KG1 (cell line): ENCODE measurements around the gene ASB6.
"Not testable (repeated sequence)": the region's sequence is repeated elsewhere in the genome, so short reads cannot be mapped to it uniquely, and the experiment has no call there.

Experiments
- DNase-seq: peaks from one replicate; lab custom pipeline; 2025; lab: John Stamatoyannopoulos, UW

Gene ASB6

DNA sequence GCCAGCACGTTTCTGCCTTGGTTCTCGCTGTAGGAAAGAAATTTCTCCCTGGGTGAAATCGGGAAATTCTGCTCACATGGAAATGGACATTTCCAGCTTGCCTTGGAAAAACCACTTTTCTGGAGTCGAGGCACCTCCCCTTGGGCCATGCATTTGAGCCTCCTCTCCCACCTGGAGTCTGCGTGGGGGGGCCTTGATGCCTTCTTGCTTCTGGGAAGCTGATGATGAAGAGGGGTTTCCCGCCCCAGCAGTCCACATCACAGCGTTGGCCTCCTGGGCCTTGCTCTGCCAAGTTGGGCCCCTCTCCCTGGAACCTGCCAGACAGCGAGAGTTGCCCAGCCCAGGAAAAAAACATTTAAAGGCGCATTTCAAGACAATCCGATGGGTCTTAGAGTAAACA, 1.8 kb upstream of the ASB6 start:
- DNase-seq: no peak

DNA sequence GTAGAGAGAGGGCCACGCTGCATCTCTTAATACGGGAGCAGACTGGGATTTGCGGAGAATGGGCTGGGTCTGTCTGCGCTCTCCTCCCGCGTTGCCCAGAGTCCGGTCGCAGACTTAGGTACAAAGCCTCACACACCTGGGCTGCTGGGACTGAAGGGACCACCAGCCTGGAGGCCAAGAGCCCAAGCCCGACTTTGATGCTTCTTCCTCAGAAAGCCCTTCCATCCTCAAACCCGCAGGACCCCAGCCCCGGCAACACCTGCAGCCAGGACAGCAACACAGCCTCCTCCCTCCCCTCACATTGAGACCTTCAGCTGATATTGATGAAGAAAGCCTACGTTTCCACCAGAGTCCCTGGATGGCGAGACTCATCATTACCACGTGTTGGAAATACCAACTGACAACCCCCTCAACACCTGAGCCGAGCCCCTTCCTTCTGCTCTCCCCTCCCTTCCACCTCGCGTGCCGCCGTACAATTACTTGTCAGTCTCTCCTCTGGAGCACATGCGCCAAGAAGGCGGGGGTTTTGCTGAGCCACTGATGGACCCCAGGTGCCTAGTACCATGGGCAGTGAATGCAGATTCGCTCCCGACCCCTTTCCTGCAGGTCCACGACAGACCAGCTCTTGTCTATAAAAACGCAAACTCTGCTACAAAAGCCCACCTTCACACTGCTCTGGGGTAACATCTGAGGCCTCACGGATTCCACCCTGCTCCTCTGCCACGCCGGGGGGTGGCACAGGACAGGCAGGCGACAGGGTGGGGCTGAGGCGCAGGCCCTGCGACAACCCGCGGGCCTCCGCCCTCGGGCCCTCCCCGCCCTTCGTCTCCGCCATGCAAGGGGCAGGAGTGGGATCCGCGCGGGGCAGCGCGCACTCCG, 841 bp downstream of the ASB6 start:
- no peak for DNase-seq

DNA sequence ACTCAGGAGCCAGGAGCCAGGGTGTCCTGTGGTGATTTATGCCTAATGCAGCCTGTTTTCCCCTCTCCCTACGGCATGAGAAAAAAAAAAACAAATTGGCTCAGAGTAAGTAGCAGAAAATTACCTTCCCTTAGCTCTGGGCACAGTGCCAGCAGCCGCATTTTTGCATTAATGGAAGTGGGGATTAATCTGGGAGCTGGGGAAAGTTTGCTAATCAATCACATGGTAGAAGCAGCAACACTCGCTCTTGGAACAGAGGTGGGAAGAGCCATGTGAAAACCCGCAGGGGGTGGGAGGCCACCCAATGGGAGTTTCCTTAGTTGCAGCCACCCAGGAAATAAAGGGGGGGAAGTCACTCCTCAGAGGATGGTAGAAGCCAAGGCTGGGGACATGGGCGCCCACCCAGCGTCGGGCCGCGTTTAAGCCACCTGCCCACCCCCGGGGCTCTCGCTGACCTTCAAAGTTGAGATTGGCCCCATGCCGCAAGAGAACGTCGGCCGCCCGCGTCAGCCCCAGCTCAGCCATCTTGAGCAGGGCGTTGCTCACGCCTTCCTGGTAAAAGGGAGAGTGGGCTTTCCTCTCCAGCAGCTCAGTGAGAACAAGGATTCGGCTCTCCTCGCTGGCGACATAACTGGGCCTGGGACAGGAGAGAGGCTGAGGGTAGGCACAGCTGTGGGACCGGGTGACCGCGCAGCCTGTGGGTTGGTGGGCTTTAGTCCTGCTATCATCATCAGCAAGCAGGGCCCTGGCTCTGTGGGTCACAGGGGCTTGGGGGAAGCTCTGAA, 1.7 kb downstream of the ASB6 start:
- no peak for DNase-seq

DNA sequence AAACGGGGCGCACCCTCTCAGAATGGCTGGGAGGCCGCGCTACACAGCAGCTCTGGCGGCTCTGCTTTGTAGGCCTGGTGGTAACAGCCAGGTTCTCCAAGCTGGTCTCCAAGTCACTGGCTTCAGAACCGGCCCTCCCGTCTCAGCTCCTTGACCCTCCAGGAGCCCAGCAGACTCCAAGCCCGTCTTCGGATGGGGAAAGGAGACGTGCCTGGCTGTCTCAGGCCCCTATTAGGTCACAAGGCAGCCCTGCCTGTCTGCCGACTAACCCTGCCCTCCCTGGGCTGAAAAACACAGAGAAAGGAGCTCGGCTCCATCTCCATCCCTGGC, 2.2 kb downstream of the ASB6 start:
- no peak for DNase-seq

DNA sequence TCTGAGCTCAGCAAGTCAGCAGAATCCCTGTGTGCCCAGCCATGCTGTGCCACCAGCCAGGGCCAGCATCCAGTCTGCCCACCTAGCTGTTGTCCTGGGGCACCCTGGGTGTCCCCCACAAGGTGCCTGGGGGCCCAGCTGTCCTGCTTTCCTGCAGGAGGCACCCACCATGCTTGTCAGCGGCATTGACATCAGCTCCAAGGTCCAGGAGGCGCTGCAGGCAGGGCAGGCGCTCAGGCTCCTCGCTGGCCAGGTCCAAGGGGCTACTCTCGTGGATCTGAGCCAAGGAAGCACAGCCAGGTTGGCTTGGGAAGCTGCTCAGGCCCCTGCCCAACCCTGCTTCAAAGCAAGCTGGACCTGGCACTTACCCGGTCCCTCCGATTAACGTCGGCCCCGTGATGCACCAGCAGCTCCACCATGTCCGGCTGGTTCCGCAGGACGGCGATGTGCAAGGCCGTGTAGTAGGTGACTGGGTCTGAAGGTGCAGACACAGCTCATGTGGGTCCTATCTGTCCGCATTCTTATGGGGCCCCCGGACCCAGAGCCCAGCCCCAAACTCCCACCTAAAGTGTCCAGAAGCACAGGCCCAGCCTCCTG, 2.8 kb downstream of the ASB6 start:
- no peak for DNase-seq

DNA sequence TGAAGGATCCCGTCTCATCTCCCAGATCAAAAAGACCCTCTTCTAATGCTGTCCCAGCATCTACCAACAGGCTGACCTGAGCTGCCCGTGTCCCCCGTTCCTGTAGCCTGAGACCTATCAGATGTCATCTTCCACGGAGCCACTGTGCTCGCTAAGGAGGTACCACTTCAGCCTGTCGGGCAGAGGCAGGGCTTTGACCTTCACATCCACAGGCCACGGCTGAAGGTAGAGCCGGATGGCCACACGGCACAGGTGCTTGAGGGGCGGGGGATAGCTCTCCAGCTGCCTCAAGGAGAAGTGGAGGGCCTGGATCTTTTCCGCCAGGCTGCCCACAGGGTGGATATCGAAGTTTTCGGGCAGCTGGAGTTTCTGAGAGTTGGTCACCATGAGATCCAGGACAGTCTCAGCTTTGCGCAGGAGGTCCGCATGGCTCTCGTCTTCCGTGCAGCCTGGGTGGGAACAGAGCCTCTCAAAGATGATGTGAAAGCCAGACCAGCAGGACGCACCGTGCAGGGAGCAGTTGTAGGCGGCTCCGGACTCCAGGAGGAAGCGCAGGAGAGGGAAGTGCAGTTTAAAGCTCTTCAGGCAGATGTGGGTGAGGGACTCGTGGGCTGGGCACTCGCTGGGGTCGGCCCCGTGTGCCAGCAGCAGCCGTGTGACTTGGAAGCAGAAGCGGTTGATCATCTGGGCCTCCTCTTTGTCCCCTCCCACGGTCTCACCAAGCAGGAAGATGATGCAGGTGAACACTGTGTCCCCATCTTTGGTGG, 4.1 kb downstream of the ASB6 start:
- no peak for DNase-seq

GRCh38 chr9:129637102-129637501, 4.8 kb downstream of the ASB6 start:
- DNase-seq: no peak

DNA sequence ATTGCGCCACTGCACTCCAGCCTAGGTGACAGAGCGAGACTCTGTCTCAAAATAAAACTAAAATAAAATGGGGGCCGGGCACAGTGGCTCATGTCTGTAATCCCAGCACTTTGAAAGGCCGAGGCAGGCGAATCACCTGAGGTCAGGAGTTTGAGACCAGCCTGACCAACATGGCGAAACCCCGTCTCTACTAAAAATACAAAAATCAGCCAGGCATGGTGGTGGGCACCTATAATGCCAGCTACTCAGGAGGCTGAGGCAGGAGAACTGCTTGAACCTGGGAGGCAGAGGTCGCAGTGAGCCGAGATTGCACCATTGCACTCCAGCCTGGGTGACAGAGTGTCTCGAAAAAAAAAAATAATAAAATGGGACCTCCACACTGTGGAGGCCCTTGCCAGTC, 5.6 kb downstream of the ASB6 start:
- DNase-seq: not testable (repeated sequence)

GRCh38 chr9:129635099-129636065, 6.6 kb downstream of the ASB6 start:
- DNase-seq: no peak

- no peak for DNase-seq
Measured at GRCh38 chr9:129633848-129634247, 8.1 kb downstream of the ASB6 start.

DNA sequence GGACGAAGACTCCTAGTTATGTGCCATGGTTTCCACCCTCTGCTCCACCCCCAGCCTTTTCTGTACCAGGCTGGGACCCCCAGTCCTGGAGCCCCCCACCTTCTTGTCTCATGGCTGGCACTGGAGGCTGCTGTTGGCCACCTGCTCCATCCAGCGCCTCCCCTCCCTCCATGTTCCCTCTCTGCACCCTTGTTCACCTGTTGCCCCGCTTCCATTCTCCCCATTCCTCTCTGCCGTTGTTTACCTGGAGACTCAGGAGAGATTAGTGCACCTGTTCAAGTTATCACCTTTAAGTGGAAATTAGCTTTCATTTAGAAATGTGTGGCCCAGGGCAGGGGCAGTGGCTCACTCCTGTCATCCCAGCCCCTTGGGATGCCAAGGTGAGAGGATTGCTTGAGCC, 8.7 kb downstream of the ASB6 start:
- no peak for DNase-seq

GRCh38 chr9:129632460-129632859, 9.5 kb downstream of the ASB6 start:
- no peak for DNase-seq

DNA sequence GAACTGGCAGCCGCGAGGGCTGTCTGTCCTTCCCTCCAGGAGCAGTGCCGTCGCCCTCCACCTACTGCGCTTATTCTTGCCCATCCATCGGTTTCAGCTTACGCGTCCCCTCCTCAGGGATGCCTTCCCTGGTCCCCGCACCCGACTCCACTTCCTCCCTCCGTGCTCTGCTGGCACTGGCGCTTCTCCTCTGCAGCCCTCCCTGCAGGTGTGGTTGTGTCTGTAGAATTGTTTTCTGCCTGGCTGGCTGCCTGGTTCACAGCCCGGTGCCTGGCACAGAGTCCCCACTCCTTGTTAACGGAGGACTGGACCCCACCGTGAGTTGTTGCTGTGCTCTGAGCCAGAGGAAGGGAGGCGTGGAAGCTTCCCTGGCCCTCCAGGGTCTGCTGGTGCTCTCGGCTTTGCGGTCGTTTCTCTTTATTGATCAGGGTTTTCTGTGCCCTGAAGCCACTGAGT, 10.2 kb downstream of the ASB6 start:
- no peak for DNase-seq

- no peak for DNase-seq
Measured at GRCh38 chr9:129630967-129631673, 10.8 kb downstream of the ASB6 start.

DNA sequence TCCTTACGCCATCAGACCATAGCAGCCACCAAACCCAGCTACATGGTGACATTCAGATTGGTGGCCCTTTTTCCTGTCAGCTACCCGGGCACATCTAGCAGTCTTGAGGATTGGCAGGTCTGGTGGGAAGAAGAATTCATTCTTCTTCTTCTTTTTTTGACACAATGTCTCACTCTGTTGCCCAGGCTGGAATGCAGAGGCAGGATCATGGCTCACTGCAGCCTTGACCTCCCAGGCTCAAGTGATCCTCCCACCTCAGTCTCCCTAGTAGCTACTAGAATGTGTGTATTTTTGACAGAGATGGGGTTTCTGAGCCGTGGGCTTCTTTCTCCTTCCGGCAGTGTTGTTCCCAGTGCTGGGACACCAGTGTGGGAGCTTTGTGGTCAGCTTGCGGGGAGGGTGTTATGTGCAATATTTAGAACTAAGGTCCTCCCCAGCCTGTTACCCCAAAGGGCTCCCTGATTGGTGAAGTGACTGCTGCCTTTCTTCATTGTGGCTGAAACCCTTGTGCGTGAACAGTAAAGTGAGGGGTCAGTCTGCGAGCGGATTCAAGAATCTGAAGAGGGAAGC, 12.6 kb downstream of the ASB6 start:
- no peak for DNase-seq

DNA sequence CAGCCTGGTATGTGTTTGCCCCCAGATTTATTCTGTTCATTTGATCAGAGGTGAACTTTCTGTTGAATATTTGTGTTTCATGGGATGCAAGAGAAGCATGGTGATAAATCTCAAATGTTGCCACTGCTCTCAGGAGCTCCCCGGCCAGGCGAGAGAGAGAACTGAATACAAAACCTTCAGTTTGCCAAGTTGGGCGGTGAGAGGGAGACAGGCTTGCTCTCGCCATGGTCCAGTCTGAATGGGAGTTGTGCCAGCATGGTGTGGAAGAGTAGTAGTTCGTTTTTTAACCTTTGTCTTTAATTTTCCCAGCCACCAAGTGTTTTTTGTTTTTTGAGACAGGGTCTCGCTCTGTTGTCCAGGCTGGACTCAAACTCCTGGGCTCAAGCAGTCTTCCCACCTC, 13.2 kb downstream of the ASB6 start:
- DNase-seq: no peak

GRCh38 chr9:129627556-129628440, 14.2 kb downstream of the ASB6 start:
- DNase-seq: no peak

- DNase-seq: no peak
Measured at GRCh38 chr9:129626625-129627284, 15.2 kb downstream of the ASB6 start.
